GM21619 (cell line): ENCODE results near the gene ATL2.

Experiments
- ATAC-seq: cut with Tn5 transposase; IDR thresholded peaks from one replicate; pipeline ENCODE4 v1.9.1; 2021; ENCODE audit not compliant: unreplicated experiment

Gene ATL2

GRCh38 chr2:38255211-38255610 lies 121.9 kb downstream of the ATL2 start:
- ATAC-seq = no peak

- no peak for ATAC-seq
These were observed 122.3 kb downstream of the ATL2 start for GRCh38 chr2:38254796-38255195.

- ATAC-seq = no peak
These were observed 125.1 kb downstream of the ATL2 start for GRCh38 chr2:38251940-38252339.

- no peak for ATAC-seq
These were observed 128.4 kb downstream of the ATL2 start for GRCh38 chr2:38248707-38249106.

GRCh38 chr2:38248255-38248654 lies 128.8 kb downstream of the ATL2 start:
- ATAC-seq = no peak

GRCh38 chr2:38246105-38246504 lies 131.0 kb downstream of the ATL2 start:
- no peak for ATAC-seq

GRCh38 chr2:38245114-38245641 lies 131.9 kb downstream of the ATL2 start:
- no peak for ATAC-seq

- ATAC-seq = no peak
These were observed 132.8 kb downstream of the ATL2 start for GRCh38 chr2:38244301-38244700.
